GM18951 (cell line): ENCODE measurements around the gene NR4A1.
"Not testable (repeated sequence)": the region's sequence is repeated elsewhere in the genome, so short reads cannot be mapped to it uniquely, and the experiment has no call there.

Experiments used
- POLR2A ChIP-seq: IDR thresholded peaks from 4 replicates; pipeline ENCODE4 v1.6.1; 2011; ENCODE audit warnings: mild to moderate bottlenecking; ENCODE audit not compliant: insufficient read length, insufficient read depth; ENCODE audit errors: extremely low read depth
- in situ Hi-C: fragments of 300-500 bp; cut with MboI; formaldehyde crosslinking; loops from one replicate; pipeline ENCODE4 v1.12.0; 2022; ENCODE audit warnings: low sequenced_read_pairs, mixed read lengths, inconsistent platforms; ENCODE audit not compliant: unreplicated experiment

NR4A1 gene

DNA sequence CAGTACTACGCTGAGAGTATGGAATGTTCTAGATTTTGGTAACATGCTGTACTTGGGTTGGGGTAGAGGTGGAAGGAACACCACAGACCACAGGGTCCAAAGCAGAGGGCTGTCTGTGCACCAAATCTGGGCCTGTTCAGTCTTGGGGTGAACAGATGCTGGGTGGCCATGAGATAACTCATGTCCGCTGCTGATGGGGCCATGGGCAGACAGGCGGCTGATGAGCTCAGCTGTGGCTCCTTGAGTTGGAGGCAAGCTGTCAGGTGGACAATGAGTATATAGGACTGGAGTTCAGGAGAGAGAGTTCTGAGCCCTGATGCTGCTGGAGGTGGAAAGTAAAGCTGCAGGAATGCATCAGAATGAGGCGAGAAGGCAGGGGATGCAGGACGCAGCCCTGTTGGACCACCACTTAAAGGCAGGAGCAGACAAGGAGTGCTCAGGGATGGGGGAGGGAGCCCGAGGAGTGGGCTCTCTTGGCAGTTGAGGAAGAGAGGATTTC lies 34.5 kb downstream of the NR4A1 start:
- TF ChIP-seq POLR2A = no peak
- in situ Hi-C loops = no loop called here

DNA sequence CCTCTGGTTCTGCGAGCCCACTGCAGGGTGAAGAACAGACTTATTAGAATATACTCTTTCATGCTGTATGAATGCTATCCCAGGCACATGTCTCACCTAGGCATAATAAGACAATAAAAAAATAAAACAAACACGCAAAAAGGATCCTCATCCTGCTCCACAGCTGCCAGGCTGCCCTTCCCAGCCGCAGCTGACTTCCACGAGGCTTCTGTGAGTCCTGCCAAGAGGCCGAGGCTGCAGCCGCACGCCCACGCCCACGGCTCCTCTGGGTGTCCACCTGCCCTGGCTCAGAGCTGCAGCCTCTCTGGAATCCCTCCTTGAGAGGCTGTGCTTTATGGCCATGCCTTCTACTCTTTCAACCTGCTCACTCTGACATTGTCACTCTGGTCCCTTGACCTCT lies 35.1 kb downstream of the NR4A1 start:
- in situ Hi-C loops = no loop called here
- no peak for TF ChIP-seq POLR2A

DNA sequence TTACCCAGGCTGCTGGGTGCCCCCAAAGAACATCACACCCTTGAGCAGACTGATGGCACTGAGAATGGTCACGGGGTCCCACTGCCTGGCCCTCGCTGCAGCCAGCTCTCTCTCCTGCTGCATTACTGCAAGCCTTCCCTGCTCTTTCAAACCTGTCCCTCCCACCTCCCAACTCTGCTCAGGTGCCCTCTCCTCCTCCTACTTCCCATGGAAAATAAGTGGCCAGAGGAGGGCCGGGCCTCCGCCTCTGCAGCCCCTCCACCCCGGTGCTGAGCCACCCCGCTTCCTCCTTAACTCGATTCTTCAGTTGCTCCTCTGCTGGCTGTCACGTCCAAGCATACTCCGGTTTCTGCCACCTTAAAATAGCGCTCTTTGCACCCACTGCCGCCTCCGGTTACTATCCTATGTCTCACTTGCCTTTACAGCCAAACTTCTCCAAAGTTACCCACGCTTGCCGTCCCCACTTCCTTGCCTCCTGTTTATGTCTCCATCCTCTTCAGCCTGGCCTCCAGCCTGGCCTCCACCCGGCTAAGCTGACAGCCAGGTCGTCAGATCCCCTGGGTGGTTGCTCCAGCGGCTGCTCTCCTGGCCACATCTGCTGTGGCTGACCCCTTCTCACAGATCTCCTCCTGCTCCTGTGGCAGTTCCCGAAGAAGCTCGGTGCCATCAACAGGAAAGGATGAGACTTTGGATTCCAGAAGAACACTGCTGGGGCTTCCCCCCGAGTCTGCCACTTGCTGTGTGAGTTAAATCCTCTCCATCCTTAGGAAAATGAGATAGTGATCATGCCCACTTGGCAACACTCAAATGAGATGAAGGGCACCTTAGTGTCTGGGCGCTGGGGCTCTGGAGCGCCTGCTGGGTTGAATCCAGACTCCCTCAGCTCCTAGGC lies 35.9 kb downstream of the NR4A1 start:
- in situ Hi-C loops = no loop called here
- TF ChIP-seq POLR2A = no peak

DNA sequence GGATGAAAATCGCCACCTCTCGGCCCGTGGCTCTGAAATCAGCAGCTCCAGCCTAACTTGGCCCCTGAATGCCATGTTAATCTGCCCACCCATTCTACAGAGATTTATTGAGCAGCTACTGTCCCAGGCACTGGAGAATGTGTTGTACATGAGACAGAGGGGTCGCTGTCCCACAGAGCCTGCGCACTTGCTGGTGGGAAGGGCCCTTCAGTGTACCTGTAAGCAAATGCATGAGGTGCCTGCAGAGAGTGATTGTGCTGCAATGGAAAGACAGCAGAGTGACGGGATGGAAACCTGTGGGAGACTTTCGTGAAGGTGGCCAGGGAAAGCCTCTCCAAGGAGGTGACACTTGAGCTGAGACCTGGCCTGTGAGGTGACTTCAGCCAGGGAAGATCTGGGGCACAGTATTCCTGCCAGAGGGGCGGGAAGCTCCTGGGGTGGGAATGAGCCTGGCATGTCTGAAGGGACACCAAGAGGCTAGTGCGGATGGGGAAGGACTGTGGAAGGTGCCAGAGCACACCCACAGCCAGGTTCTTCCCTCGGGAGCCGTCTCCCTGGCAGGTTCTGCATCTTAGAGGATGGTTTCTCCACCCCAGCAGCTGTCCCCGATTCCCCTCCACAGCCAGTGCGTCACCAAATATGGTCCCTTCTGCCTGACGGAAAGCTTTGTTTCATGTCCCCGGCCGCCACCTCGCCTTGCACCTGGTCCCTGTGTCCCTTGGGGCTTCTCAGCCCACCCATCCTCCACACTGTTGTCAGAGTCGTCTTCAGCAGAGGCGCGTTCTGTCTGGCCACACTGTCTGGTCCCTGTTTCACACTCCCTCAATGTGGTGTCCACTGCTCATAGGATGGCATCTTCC lies 36.9 kb downstream of the NR4A1 start:
- no peak for TF ChIP-seq POLR2A

DNA sequence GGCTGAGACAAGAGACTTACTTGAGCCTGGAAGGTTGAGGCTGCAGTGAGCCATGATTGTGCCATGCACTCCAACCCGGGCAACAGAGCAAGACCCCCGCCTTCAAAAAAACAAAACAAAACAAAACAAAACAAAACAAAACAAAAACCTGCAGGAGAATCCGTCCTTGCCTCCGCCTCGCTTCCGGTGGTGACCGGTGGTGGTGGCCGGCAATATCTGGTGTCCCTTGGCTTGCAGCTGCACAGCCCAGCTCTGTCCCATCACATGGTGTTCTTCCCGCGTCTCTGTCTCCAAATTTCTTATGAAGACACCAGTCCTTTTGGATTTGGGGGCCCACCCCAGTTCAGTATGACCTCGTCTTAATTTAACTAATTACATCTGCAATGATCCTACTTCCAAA lies 38.2 kb downstream of the NR4A1 start:
- in situ Hi-C loops = no loop called here
- no peak for TF ChIP-seq POLR2A

More for the DNA sequence above, 36.9 kb downstream of the NR4A1 start:
- in situ Hi-C loops = no loop called here

DNA sequence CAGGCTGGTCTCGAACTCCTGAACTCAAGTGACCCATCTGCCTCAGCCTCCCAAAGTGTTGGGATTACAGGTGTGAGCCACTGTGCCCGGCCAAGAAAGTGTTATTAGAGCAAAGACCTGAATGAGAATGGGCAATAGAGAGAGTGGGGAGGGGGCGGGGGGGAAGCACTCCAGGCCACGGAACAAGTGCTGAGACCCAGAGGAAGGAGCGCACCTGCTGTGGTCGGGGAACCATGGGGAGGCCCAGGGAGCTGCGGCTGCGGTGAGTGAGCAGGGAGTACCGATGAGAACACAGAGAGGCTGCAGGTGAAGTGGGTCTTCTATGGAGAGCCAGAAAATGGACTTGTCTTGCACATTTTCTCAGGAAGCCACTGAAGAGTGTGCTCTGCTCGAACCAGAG lies 39.0 kb downstream of the NR4A1 start:
- no peak for TF ChIP-seq POLR2A
- in situ Hi-C loops = no loop called here

DNA sequence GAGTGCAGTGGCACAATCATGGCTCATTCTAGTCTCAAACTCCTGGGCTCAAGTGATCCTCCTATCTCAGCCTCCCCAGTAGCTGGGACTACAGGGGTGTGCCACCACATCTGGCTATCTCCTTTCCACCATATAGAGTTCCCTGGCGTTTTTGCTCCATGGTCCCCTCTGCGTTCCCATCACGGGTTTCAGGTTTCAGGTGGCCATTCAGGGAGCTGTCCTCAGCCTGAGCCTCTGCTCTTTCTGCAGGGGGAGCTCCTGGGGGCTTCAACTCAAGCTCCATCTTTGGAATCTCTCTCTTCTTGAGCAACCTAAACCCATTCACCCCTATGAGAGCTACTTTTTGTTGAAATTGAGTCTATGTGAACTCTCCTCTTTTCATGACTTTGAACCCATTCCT lies 39.8 kb downstream of the NR4A1 start:
- no peak for TF ChIP-seq POLR2A
- in situ Hi-C loops = no loop called here

DNA sequence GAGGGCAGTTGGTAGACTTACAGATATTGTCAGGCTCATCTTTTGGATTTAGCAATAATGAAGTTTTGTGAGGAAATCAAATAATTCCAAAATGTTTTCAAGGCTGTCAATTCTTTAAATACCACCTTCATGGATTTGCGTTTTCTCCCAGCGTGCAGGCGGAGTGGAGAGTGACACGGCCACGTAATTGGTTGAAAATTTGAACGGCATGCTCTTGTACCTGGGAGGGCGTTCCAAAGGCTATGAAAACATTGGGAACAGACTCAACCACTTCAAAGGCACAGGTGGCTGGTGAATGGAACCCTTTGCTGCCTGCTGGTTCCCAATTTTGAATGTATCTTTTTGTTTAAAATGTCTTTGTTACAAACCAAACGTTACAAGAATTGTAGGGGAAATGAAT lies 40.6 kb downstream of the NR4A1 start:
- in situ Hi-C loops = no loop called here

DNA sequence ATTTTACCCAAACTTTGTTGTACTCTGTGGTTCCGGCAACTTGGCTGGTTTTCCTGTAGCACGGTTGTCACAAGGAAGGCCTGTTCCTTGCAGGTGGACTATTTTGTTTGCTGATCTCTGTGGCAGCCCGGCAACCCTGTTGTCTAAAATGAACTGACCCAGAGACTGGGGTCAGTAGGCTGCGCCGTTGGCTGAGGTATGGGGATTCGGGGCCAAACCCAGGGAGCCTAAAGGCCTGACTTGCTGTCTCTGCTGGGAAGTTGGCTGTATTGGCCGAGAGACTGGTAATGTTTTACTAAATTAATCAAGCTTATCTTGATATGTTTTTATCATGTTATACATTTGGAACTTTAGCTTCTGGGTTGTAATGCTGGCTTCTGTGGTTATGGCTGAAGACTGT lies 42.1 kb downstream of the NR4A1 start:
- no peak for TF ChIP-seq POLR2A
- in situ Hi-C loops = no loop called here

More for the DNA sequence above, 40.6 kb downstream of the NR4A1 start:
- TF ChIP-seq POLR2A = no peak

DNA sequence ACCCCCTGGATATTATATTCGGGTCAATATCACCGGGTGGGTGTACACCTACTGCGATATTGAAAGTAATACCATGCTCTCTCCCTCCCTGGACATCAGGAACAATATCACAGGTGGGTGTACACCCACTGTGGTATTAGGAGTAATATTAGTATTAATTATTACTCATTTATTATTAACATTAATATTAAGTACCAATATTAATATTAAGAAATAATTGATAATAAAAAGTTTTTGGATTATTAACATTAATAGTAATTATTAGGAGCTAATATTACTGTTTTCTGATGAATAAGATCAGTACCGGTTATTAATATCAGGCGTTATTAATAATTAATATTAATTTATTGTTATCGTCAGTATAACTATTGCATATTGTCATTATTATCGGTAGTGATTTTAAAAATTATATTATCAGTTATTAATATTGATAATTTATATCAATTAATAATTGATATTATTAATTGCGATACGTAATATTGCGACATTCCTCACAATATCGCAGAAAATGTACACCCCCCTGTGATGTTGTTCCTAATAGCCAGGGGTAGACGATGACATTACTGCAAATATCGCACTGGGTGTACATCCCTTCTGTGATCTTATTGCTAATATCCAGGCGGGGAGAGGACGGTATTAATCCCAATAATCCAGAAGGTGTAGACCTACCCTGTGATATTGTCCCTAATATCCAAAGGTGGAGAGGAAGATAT lies 45.2 kb downstream of the NR4A1 start:
- in situ Hi-C loops = no loop called here
- TF ChIP-seq POLR2A = no peak

DNA sequence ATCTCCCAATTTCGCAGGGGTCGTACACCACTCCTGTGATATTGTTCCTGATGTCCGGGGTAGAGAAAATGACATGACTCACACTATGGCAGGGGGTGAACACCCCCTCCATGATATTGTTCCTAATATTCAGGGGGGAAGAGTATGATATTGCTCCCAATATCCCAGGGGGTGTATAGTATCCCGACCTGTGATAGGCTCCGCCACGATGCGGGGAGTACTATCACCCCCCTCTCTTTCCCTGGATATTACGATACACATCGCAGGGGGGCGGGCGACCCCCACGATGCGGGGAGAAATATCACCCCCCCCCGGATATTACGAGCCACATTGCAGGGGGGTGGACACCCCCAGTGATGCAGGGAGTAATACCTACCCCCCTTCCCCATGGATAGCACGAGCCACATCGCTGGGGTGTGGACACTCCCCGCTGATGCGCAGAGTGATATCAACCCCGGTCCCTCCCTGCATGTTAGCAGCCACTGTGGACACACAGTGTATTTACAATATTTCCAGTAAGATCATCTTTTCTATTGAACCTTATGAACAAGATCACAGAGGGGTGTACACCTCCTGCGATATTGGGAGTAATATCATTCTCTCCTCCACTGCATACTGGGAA lies 45.9 kb downstream of the NR4A1 start:
- no peak for TF ChIP-seq POLR2A
- in situ Hi-C loops = no loop called here

DNA sequence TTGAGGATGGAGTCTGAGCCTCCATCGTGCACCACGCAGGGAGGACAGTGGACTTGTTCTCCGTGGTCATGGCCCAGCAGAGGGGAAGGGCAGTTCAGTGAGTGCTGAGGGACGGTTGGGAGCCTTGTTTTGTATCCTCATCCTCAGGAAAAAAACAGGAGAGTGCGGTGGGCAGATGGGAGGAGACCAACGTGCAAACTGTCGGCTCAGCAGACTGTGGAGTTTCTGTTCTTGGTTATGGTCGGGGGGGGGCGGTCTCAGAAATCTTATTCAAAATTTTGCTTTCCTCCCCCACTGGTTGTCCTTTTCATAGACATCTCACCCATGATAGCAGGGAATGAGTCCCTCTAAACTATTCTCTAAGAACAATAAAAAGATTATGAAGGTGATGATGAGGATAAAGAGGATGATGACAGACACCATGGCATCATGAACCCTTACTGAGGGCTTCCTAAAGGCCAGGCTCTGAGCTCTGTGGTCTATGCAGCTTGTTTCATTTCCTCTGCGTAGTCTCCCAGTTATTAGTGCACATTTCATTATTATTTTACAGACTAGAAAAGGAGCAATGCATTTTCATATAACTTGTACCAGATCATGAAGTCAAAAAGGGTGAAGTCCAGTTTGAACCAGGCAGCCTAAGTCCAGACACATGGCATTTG lies 53.3 kb downstream of the NR4A1 start:
- in situ Hi-C loops = not testable (repeated sequence)
